GM12878 (cell line): Measurements from ENCODE around the gene DCUN1D4. TPM values are rescaled to one million over a fixed set of nuclear protein-coding genes. Genes with fewer than 3 reads are reported as not detected.
"Not testable (repeated sequence)": the region's sequence is repeated elsewhere in the genome, so short reads cannot be mapped to it uniquely, and the experiment has no call there.

ENCODE experiments used
- ATAC-seq: fragments of 200-7000 bp; cut with Tn5 transposase; 3 replicates; pipeline ENCODE4 v1.9.1; 2020; ENCODE audit warnings: mild to moderate bottlenecking, moderate library complexity
- BruUV-seq: library from RNA; stranded (reverse); fragments of 400-500 nt; replicated peaks from 2 replicates; lab custom pipeline; 2021; lab: Mats Ljungman, UMichigan
- CTCF ChIA-PET: fragments of 300-600 bp; sonication (Branson Sonifier 250); formaldehyde crosslinking; extraction: SDS; loops from one replicate; lab custom pipeline; 2021; ENCODE audit warnings: inconsistent platforms; lab: Yijun Ruan, JAX
- POLR2A ChIA-PET: fragments of 350-600 bp; formaldehyde crosslinking; extraction: SDS; loops from one replicate; lab custom pipeline; 2021; ENCODE audit warnings: inconsistent platforms; lab: Charles Lee
- RAD21 ChIA-PET: fragments of 300-600 bp; sonication (Branson Sonifier 250); formaldehyde crosslinking; loops from one replicate; lab custom pipeline; 2023; ENCODE audit warnings: antibody characterized with exemption; ENCODE audit not compliant: unreplicated experiment; lab: Charles Lee
- SMC1A ChIA-PET: fragments of 300-600 bp; sonication (Branson Sonifier 250); formaldehyde crosslinking; loops from one replicate; lab custom pipeline; 2023; ENCODE audit not compliant: unreplicated experiment, uncharacterized antibody; lab: Charles Lee
- DNase-seq: peaks from one replicate; pipeline ENCODE4 v3.0.0-alpha.2; 2011; ENCODE audit warnings: low read depth, low spot score
- FAIRE-seq: peaks from 3 replicates; lab custom pipeline; 2011; peaks lifted over from hg19 to GRCh38; lab: Jason Lieb, UNC
- H2AFZ ChIP-seq: 2 replicates; pipeline ENCODE4 v1.6.0; 2011; ENCODE audit warnings: low read depth, low read length, control low read depth; ENCODE audit not compliant: control insufficient read depth
- H3K27ac ChIP-seq: 2 replicates; pipeline ENCODE4 v1.5.1; 2011; ENCODE audit warnings: control low read depth; ENCODE audit not compliant: control insufficient read depth, insufficient read depth
- H3K27me3 ChIP-seq, 2 experiments: replicated peaks in 1 of 2; 2 replicates each; pipeline versions ENCODE4 v1.6.0 to v1.6.1; 2011; ENCODE audit warnings: low read length in 1 of 2; ENCODE audit not compliant: control insufficient read depth in 2 of 2, insufficient read depth in 2 of 2
- H3K36me3 ChIP-seq, 2 experiments: 2 replicates each; pipeline ENCODE4 v1.5.1; 2011; ENCODE audit warnings: low read length in 1 of 2; ENCODE audit not compliant: control insufficient read depth in 2 of 2, insufficient read depth in 2 of 2
- H3K4me1 ChIP-seq: 2 replicates; pipeline ENCODE4 v1.6.1; 2011; ENCODE audit warnings: mild to moderate bottlenecking, low read length, moderate library complexity, mixed read lengths; ENCODE audit not compliant: control insufficient read depth, insufficient read depth
- H3K4me2 ChIP-seq: 2 replicates; pipeline ENCODE4 v1.6.0; 2011; ENCODE audit warnings: control low read depth; ENCODE audit not compliant: control insufficient read depth, insufficient read depth
- H3K4me3 ChIP-seq: fragments of 200-600 bp; sonication (generic); 2 replicates; pipeline ENCODE4 v1.5.1; 2016
- H3K79me2 ChIP-seq: 2 replicates; pipeline ENCODE4 v1.6.0; 2011; ENCODE audit warnings: low read length; ENCODE audit not compliant: control insufficient read depth, insufficient read depth
- H3K9ac ChIP-seq: 2 replicates; pipeline ENCODE4 v1.8.0; 2011; ENCODE audit warnings: low read length, control low read depth, mixed read lengths; ENCODE audit not compliant: control insufficient read depth, insufficient read depth
- H3K9me3 ChIP-seq: replicated peaks from 3 replicates; pipeline ENCODE4 v1.5.1; 2011; ENCODE audit warnings: mild to moderate bottlenecking, low read length; ENCODE audit not compliant: control insufficient read depth, insufficient read depth
- H4K20me1 ChIP-seq: 2 replicates; pipeline ENCODE4 v1.6.0; 2011; ENCODE audit not compliant: control insufficient read depth, insufficient read depth
- ESRRA ChIP-seq: IDR thresholded peaks from 2 replicates; pipeline ENCODE4 v1.6.1; 2012; ENCODE audit warnings: mild to moderate bottlenecking, low read length, improper control_type of control experiment
- ETV6 ChIP-seq, 2 experiments: fragments of 450-650 bp in 1 of 2; IDR thresholded peaks in 1 of 2; conservative IDR thresholded peaks in 1 of 2; 2 replicates each; pipeline ENCODE4 v1.6.1; 2014; ENCODE audit warnings: antibody characterized with exemption in 1 of 2, borderline replicate concordance in 1 of 2, low read depth in 1 of 2, mild to moderate bottlenecking in 1 of 2, moderate library complexity in 1 of 2
- SIN3A ChIP-seq: IDR thresholded peaks from 2 replicates; pipeline ENCODE4 v1.6.1; 2012; ENCODE audit warnings: low read depth, low read length, improper control_type of control experiment
- SMC3 ChIP-seq: IDR thresholded peaks from 2 replicates; pipeline ENCODE4 v1.6.1; 2011; ENCODE audit warnings: low read length, improper control_type of control experiment, borderline replicate concordance
- SP1 ChIP-seq: IDR thresholded peaks from one replicate; pipeline ENCODE4 v1.6.1; 2011; ENCODE audit warnings: low read depth, low read length
- YY1 ChIP-seq: IDR thresholded peaks from 2 replicates; pipeline ENCODE4 v1.6.1; 2011; ENCODE audit warnings: low read depth, mild to moderate bottlenecking, low read length
- WGBS: methylation state at CpG from one replicate; pipeline ENCODE4 v1.1.6; 2016; ENCODE audit warnings: low lambda C conversion rate; ENCODE audit not compliant: insufficient replicate concordance, insufficient coverage; ENCODE audit errors: missing lambda C conversion rate; 5-methylcytosine and 5-hydroxymethylcytosine counted together
- in situ Hi-C: fragments of 300-500 bp; cut with MboI; formaldehyde crosslinking; loops from 9 replicates; pipeline ENCODE4 v1.14.3; 2018; ENCODE audit warnings: mixed read lengths
- intact Hi-C: fragments of 100-400 bp; cut with micrococcal nuclease; formaldehyde crosslinking; loops from one replicate; pipeline ENCODE4 v1.14.2; 2022; ENCODE audit not compliant: unreplicated experiment
- polyA plus RNA-seq, 11 experiments: library from polyadenylated mRNA; depleted of rRNA in 4 of 11; unstranded in 6 of 11; stranded (reverse) in 5 of 11; fragments of >200 nt; fragmentation: Nextera tagmentation in 4 of 11; fragmentation: Illumina TruSeq in 1 of 11; extraction: Ambion mirVana in 4 of 11; extraction: Trizol in 1 of 11; gene quantifications; 1 replicate in 1 of 11; 2 replicates in 10 of 11; pipeline versions ENCODE4 v1.2.1 to v1.2.3, GENCODE V29; 2011 to 2016; ENCODE audit warnings: inconsistent platforms in 2 of 11, missing spikeins in 2 of 11, low read depth in 1 of 11
- total RNA-seq, 4 experiments: library from RNA; depleted of rRNA in 3 of 4; stranded (reverse); fragments of >200 nt in 3 of 4; fragmentation: Illumina TruSeq in 1 of 4; extraction: Trizol in 1 of 4; gene quantifications; 2 replicates each; pipeline versions ENCODE4 v1.2.1 to v1.2.3, GENCODE V29; 2013 to 2021
- TF ChIP-seq, protein P1 (sequence below): fragments of 450-650 bp; formaldehyde crosslinking; IDR thresholded peaks from 2 replicates; pipeline ENCODE4 v1.4.0; 2022; ENCODE audit warnings: mild to moderate bottlenecking, moderate library complexity

Gene DCUN1D4
- total and polyA plus RNA-seq, 10 of the 15 experiments (the other 5 are each of a cell fraction or from before 2014, with no cell fraction given) = 7.1 to 62.6 (median 16.8) TPM

DNA sequence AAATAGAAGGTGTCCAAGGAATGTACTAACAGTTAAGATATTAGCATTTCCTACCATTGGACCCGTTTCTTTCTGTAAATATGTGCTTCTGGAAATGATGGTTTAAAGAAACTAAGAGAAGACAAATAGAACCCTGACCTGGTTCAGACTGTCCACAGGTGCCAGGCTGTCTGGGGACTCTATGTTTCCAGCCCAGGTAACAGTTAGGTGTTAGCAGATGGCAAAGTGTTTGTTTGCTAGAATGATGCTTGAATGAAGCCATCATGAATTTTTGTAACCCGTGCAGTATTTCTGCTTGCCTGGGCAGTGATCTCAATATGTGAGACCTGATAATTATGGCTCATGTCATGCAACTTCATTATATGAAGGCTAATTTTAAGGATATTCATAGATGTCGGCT lies 89.7 kb downstream of the DCUN1D4 start:
- H3K36me3 ChIP-seq = no peaks in the 10 kb centered on the region
- ChIA-PET CTCF (no interaction called here), POLR2A (no interaction called here), SMC1A (no interaction called here), RAD21 (no interaction called here)
- no peak overlapping the region for H3K4me3 ChIP-seq
- no peaks in the 10 kb centered on the region for H3K79me2 ChIP-seq
- no peaks in the 10 kb centered on the region for H3K4me1 ChIP-seq
- 13% methylated on average over 3 of the region's 3 CpGs for WGBS
- no peak overlapping the region for H3K27ac ChIP-seq
- H3K27me3 ChIP-seq = no peaks in the 10 kb centered on the region; a peak in 1 of 4 replicates
- no peak overlapping the region for H2AFZ ChIP-seq
- no peak for TF ChIP-seq SIN3A
- TF ChIP-seq ETV6 (conservative IDR thresholded peaks at IDR 0.05 in 1 of 2, IDR thresholded peaks at IDR 0.05 in 1 of 2; ENCODE audit: borderline replicate concordance in 1 of 2, low read depth in 1 of 2) = no peak
- no peak for TF ChIP-seq ESRRA
- TF ChIP-seq, protein P1, sequence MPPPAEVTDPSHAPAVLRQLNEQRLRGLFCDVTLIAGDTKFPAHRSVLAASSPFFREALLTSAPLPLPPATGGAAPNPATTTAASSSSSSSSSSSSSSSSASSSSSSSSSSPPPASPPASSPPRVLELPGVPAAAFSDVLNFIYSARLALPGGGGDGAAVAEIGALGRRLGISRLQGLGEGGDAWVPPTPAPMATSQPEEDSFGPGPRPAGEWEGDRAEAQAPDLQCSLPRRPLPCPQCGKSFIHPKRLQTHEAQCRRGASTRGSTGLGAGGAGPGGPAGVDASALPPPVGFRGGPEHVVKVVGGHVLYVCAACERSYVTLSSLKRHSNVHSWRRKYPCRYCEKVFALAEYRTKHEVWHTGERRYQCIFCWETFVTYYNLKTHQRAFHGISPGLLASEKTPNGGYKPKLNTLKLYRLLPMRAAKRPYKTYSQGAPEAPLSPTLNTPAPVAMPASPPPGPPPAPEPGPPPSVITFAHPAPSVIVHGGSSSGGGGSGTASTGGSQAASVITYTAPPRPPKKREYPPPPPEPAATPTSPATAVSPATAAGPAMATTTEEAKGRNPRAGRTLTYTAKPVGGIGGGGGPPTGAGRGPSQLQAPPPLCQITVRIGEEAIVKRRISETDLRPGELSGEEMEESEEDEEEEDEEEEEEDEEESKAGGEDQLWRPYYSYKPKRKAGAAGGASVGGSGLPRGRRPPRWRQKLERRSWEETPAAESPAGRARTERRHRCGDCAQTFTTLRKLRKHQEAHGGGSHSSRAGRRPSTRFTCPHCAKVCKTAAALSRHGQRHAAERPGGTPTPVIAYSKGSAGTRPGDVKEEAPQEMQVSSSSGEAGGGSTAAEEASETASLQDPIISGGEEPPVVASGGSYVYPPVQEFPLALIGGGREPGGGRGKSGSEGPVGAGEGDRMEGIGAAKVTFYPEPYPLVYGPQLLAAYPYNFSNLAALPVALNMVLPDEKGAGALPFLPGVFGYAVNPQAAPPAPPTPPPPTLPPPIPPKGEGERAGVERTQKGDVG = no peak
- no peak for TF ChIP-seq SMC3
- TF ChIP-seq YY1 = no peak
- no peak for TF ChIP-seq SP1
- BruUV-seq = no TSS peak
- H3K9me3 ChIP-seq = no peaks in the 10 kb centered on the region
- FAIRE-seq (no peak), DNase-seq (no peak), ATAC-seq (no peak)
- in situ Hi-C loops (no loop called here), intact Hi-C loops (loop anchor here (5.0 kb wide), 1 partner anchor 45 kb away; no protein-coding TSS in a partner anchor)
- H4K20me1 ChIP-seq = no peaks in the 10 kb centered on the region
- no peak overlapping the region for H3K4me2 ChIP-seq
- H3K9ac ChIP-seq = no peak overlapping the region

DNA sequence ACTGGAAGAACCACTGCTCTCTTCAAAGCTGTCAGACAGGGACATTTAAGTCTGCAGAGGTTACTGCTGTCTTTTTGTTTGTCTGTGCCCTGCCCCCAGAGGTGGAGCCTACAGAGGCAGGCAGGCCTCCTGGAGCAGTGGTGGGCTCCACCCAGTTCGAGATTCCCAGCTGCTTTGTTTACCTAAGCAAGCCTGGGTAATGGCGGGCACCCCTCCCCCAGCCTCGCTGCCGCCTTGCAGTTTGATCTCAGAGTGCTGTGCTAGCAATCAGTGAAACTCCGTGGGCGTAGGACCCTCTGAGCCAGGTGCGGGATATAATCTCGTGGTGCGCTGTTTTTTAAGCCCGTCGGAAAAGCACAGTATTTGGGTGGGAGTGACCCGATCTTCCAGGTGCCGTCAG lies 97.5 kb downstream of the DCUN1D4 start:
- H3K36me3 ChIP-seq, H3K9me3 ChIP-seq, H3K4me1 ChIP-seq, H3K79me2 ChIP-seq, H4K20me1 ChIP-seq, H2AFZ ChIP-seq, DNase-seq, H3K27ac ChIP-seq, ATAC-seq, FAIRE-seq, CTCF ChIA-PET, H3K9ac ChIP-seq, POLR2A ChIA-PET, H3K27me3 ChIP-seq, intact Hi-C loops, BruUV-seq, in situ Hi-C loops, H3K4me3 ChIP-seq, H3K4me2 ChIP-seq, RAD21 ChIA-PET, SMC1A ChIA-PET: not testable (repeated sequence)
- 69% methylated on average over 13 of the region's 13 CpGs for WGBS
